ENCODE measurements around the gene AGR3.

Gene AGR3

DNA sequence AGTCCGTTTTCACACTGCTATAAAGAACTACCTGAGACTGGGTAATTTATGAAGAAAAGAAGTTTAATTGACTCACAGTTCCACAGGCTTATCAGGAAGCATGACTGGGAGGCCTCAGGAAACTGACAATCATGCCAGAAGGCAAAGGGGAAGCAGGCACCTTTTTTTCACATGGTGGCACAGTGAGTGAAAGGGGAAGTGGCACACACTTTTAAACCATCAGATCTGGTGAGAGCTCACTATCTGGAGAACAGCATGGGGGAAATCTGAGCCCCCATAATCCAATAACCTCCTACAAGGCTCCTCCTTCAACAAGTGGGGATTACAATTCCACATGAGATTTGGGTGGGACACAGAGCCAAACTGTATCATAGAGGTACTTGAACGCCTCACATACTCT, 30.0 kb downstream of the AGR3 start:
- Histone ChIP-seq H3K27ac (ENCODE audit: extremely low read depth, low read depth, low read length) (no peak overlapping the region), H3K36me3 (ENCODE audit: control insufficient read depth in 2 of 2, insufficient read depth in 1 of 2, low read length in 2 of 2) (no peaks in the 10 kb centered on the region), H3K9me3 (ENCODE audit: control insufficient read depth, insufficient read depth, low read depth, low read length) (no peaks in the 10 kb centered on the region), H3K4me3 (ENCODE audit: low read depth, low read length) (no peak overlapping the region), H3K4me1 (ENCODE audit: control insufficient read depth, insufficient read depth, low read length) (peaks cover 6% of the 10 kb centered on the region)
- ChIA-PET POLR2A (no interaction called here), CTCF (interaction anchor here (0.6 to 0.7 kb wide), 2 partner anchors 19 to 163 kb away, joined by 3 to 4 read pairs; no protein-coding TSS in a partner anchor)
- TF ChIP-seq HOXD13 (CRISPR knock-in tag; IDR thresholded peaks at IDR 0.05; ENCODE audit: borderline replicate concordance): no peak
- no peak for TF ChIP-seq ZNF792 (tag by site-specific recombination; IDR thresholded peaks at IDR 0.05)
- TF ChIP-seq ZNF155 (tag by site-specific recombination; IDR thresholded peaks at IDR 0.05): no peak
- TF ChIP-seq ZNF571 (tag by site-specific recombination; IDR thresholded peaks at IDR 0.05): no peak
- TF ChIP-seq ZSCAN16 (tag by site-specific recombination; IDR thresholded peaks at IDR 0.05): no peak
- TF ChIP-seq KLF7 (tag by site-specific recombination; IDR thresholded peaks at IDR 0.05; ENCODE audit: borderline replicate concordance): no peak
- no peak for TF ChIP-seq ZNF157 (tag by site-specific recombination; IDR thresholded peaks at IDR 0.05)
- TF ChIP-seq SCRT1 (tag by site-specific recombination; IDR thresholded peaks at IDR 0.05; ENCODE audit: borderline replicate concordance): no peak
- TF ChIP-seq ZNF48 (tag by site-specific recombination; IDR thresholded peaks at IDR 0.05): no peak
- TF ChIP-seq ZNF202 (tag by site-specific recombination; IDR thresholded peaks at IDR 0.05; ENCODE audit: borderline replicate concordance): no peak
- TF ChIP-seq ZNF311 (tag by site-specific recombination; IDR thresholded peaks at IDR 0.05; ENCODE audit: borderline replicate concordance): no peak
- no peak for TF ChIP-seq ZNF585B (tag by site-specific recombination; IDR thresholded peaks at IDR 0.05)
- TF ChIP-seq ZNF513 (tag by site-specific recombination; IDR thresholded peaks at IDR 0.05): no peak
- TF ChIP-seq, protein P1, sequence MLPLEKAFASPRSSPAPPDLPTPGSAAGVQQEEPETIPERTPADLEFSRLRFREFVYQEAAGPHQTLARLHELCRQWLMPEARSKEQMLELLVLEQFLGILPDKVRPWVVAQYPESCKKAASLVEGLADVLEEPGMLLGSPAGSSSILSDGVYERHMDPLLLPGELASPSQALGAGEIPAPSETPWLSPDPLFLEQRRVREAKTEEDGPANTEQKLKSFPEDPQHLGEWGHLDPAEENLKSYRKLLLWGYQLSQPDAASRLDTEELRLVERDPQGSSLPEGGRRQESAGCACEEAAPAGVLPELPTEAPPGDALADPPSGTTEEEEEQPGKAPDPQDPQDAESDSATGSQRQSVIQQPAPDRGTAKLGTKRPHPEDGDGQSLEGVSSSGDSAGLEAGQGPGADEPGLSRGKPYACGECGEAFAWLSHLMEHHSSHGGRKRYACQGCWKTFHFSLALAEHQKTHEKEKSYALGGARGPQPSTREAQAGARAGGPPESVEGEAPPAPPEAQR (tag by site-specific recombination; IDR thresholded peaks at IDR 0.05): no peak
- no peak for TF ChIP-seq ZNF280C (tag by site-specific recombination; IDR thresholded peaks at IDR 0.05)
- TF ChIP-seq, protein P2, sequence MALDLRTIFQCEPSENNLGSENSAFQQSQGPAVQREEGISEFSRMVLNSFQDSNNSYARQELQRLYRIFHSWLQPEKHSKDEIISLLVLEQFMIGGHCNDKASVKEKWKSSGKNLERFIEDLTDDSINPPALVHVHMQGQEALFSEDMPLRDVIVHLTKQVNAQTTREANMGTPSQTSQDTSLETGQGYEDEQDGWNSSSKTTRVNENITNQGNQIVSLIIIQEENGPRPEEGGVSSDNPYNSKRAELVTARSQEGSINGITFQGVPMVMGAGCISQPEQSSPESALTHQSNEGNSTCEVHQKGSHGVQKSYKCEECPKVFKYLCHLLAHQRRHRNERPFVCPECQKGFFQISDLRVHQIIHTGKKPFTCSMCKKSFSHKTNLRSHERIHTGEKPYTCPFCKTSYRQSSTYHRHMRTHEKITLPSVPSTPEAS (tag by site-specific recombination; IDR thresholded peaks at IDR 0.05): no peak
- TF ChIP-seq SP2 (tag by site-specific recombination; IDR thresholded peaks at IDR 0.05): no peak
- TF ChIP-seq ZBTB7A (tag by site-specific recombination; IDR thresholded peaks at IDR 0.05; ENCODE audit: low read depth): no peak
- TF ChIP-seq ZNF629 (tag by site-specific recombination; IDR thresholded peaks at IDR 0.05): no peak
- TF ChIP-seq ZFP69B (tag by site-specific recombination; IDR thresholded peaks at IDR 0.05): no peak

Measured in HEK293 (cell line).